Psoas muscle (tissue), 8 donors: ENCODE data around the gene MDM2. TPM values are rescaled to one million over a fixed set of nuclear protein-coding genes. Genes with fewer than 3 reads are reported as not detected.

Source experiments
- ATAC-seq, 4 donors: fragments of 200-7000 bp; cut with Tn5 transposase; one replicate each; pipeline ENCODE4 v1.9.1; 2020; ENCODE audit warnings: moderate library complexity in 3 of 4, mild to moderate bottlenecking in 2 of 4
- DNase-seq, 2 donors: peaks; one replicate each; pipeline ENCODE4 v3.0.0-alpha.2; 2020
- H3K27ac ChIP-seq: fragments of 200-600 bp; one replicate; pipeline ENCODE4 v1.8.0; 2022
- H3K27me3 ChIP-seq, 3 donors: fragments of 200-600 bp in 1 of 3; one replicate each; pipeline versions ENCODE4 v1.6.1 to v1.8.0; 2013 to 2022; ENCODE audit warnings: low read length in 2 of 3, mild to moderate bottlenecking in 2 of 3, moderate library complexity in 1 of 3; ENCODE audit not compliant: insufficient read depth in 3 of 3
- H3K36me3 ChIP-seq, 2 donors: fragments of 200-600 bp in 1 of 2; one replicate each; pipeline versions ENCODE4 v1.6.1 to v1.8.0; 2013 to 2022; ENCODE audit warnings: low read depth in 1 of 2, mild to moderate bottlenecking in 1 of 2, moderate library complexity in 1 of 2; ENCODE audit not compliant: insufficient read depth in 1 of 2
- H3K4me1 ChIP-seq: fragments of 200-600 bp; one replicate; pipeline ENCODE4 v1.8.0; 2022
- H3K4me3 ChIP-seq: fragments of 200-600 bp; one replicate; pipeline ENCODE4 v1.8.0; 2022; ENCODE audit warnings: mild to moderate bottlenecking
- H3K9me3 ChIP-seq: fragments of 200-600 bp; one replicate; pipeline ENCODE4 v1.8.0; 2022
- WGBS, 3 donors: extraction: QIAGEN DNeasy Blood & Tissue Kit; methylation state at CpG; one replicate each; pipeline versions ENCODE4 v1.1.6 to v1.1.7; 2013; 5-methylcytosine and 5-hydroxymethylcytosine counted together
- intact Hi-C, 2 donors: fragments of 100-400 bp; cut with DNase I; formaldehyde crosslinking; loops; one replicate each; pipeline versions ENCODE4 v1.11.0 to v1.14.2; 2022
- polyA plus RNA-seq, 3 donors: library from polyadenylated mRNA; stranded (reverse); fragments of 200-250 nt; gene quantifications; one replicate each; pipeline ENCODE4 v1.2.3, GENCODE V29; 2013
- total RNA-seq, 4 donors: library from RNA; stranded (reverse); fragmentation: NEBNext Ultra II Directional in 2 of 4; extraction: Animal tissue kit (Norgen Biotek cat#: 25700) in 2 of 4; gene quantifications; one replicate each; pipeline versions ENCODE4 v1.2.1 to v1.2.4, GENCODE V29; 2021 to 2023
- TF ChIP-seq, protein P1 (sequence below): fragments of 200-600 bp; IDR thresholded peaks from one replicate; pipeline ENCODE4 v1.8.0; 2022; ENCODE audit warnings: antibody characterized with exemption
- donor health status: healthy with polysubstance abuse.
- donor health status: DM: no; HTN: no; CAD: no; lungs with moderate emphysema.
- donor health status: Bipolar disorder and iron deficiency.
- donor health status: healthy.
- donor health status: DM: yes; HTN: yes; CAD: no.
- donor health status: DM: no; HTN: no; CAD: no.
- donor health status: DM: no; HTN: no; CAD: no.
- donor health status: DM: yes; HTN: yes; CAD: no.

Gene MDM2
- total and polyA plus RNA-seq, 7 donors: 25.0 to 455 (median 51.8) TPM

- peaks cover under 1% of the 10 kb centered on the region for H3K4me1 ChIP-seq
- 87 to 92% (median 90%) methylated on average over 14 of the region's 14 CpGs for WGBS, 3 donors
- intact Hi-C loops: no loop called here
- H3K36me3 ChIP-seq: peaks cover 5 to 56% of the 10 kb centered on the region in 2 donors
- H3K4me3 ChIP-seq: no peak overlapping the region
- no peak overlapping the region for H3K27ac ChIP-seq
- DNase-seq (no peak), ATAC-seq (peak in 1 of 4 donors; percentile 11)
- TF ChIP-seq, protein P1, sequence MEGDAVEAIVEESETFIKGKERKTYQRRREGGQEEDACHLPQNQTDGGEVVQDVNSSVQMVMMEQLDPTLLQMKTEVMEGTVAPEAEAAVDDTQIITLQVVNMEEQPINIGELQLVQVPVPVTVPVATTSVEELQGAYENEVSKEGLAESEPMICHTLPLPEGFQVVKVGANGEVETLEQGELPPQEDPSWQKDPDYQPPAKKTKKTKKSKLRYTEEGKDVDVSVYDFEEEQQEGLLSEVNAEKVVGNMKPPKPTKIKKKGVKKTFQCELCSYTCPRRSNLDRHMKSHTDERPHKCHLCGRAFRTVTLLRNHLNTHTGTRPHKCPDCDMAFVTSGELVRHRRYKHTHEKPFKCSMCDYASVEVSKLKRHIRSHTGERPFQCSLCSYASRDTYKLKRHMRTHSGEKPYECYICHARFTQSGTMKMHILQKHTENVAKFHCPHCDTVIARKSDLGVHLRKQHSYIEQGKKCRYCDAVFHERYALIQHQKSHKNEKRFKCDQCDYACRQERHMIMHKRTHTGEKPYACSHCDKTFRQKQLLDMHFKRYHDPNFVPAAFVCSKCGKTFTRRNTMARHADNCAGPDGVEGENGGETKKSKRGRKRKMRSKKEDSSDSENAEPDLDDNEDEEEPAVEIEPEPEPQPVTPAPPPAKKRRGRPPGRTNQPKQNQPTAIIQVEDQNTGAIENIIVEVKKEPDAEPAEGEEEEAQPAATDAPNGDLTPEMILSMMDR: no peak
- H3K9me3 ChIP-seq: no peaks in the 10 kb centered on the region
- no peaks in the 10 kb centered on the region for H3K27me3 ChIP-seq
These were observed 37.1 kb downstream of the MDM2 start for GRCh38 chr12:68844788-68845695.

- peaks cover 2 to 38% of the 10 kb centered on the region in 2 donors for H3K36me3 ChIP-seq
- 68 to 77% (median 74%) methylated on average over 3 of the region's 3 CpGs for WGBS, 3 donors
- no peaks in the 10 kb centered on the region for H3K9me3 ChIP-seq
- H3K4me1 ChIP-seq: no peaks in the 10 kb centered on the region
- intact Hi-C loops: no loop called here
- no peak for ATAC-seq
- TF ChIP-seq, protein P1: no peak
- no peak overlapping the region for H3K4me3 ChIP-seq
- no peaks in the 10 kb centered on the region for H3K27me3 ChIP-seq
- H3K27ac ChIP-seq: no peak overlapping the region
- DNase-seq: no peak
These were observed 38.8 kb downstream of the MDM2 start for GRCh38 chr12:68846811-68847210.

DNA sequence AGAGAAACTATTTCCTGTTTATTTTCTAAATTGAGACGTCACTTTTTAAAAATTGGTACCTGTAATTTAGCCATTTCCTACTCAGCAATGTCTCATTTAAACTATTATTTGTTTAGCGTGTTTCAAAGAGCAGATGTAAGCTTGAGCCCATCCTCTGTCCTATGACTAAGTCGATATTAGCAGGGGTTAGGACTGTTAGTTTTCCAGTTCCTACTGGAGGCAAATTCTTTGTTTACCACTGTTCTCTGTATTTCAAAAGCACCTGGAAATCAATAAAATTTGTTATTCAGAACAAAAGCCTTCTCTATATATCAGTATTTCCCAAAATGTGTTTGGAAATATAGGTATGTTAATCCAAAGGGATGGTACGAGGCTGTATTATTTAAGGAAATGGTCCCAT is 42.4 kb downstream of the MDM2 start:
- Histone ChIP-seq H3K4me3 (no peak overlapping the region), H3K36me3 (peaks cover 0 to 5% of the 10 kb centered on the region in 2 donors), H3K27ac (no peak overlapping the region), H3K27me3 (no peaks in the 10 kb centered on the region), H3K4me1 (no peaks in the 10 kb centered on the region), H3K9me3 (no peaks in the 10 kb centered on the region)
- intact Hi-C loops: no loop called here
- DNase-seq (no peak), ATAC-seq (no peak)
- WGBS, 3 donors: 80 to 85% (median 83%) methylated on average over 4 of the region's 4 CpGs
- TF ChIP-seq, protein P1: no peak

DNA sequence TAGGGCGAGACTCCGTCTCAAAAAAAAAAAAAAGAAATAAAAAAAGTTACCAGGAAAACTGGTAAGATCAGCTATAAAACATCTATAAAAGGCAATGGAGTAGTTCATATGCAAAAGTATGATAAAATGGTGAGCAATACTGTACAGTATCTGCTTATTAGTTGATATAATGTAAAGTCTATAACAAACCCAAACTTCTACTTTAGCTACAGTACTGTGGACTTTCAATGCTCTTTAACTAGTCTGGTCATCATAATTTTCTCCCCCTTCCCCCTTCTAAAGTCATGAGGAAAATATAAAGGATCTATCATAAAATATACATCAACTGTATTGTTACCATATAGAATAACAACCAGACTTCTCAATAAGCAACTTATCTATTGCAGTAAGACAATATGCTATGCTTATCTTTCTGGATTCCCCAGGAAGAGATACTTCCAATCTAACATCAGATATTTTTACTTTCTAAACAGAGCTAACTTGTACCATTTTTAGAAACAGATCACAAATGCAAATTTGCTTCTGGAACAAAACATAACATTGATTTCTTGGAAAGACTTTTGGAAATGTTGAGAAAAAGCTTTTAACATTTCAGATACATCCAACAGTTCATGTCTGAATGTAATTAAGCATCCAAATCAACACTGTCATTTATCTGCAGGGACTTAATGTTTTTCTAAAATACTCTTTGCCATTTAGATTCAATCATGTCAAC is 43.8 kb downstream of the MDM2 start:
- TF ChIP-seq, protein P1: no peak
- H3K27me3 ChIP-seq: no peaks in the 10 kb centered on the region
- no peaks in the 10 kb centered on the region for H3K9me3 ChIP-seq
- no peak for DNase-seq
- H3K4me3 ChIP-seq: no peak overlapping the region
- H3K4me1 ChIP-seq: no peaks in the 10 kb centered on the region
- intact Hi-C loops: no loop called here
- no peak overlapping the region for H3K27ac ChIP-seq
- no peaks in the 10 kb centered on the region for H3K36me3 ChIP-seq
- WGBS, 3 donors: 96 to 100% (median 100%) methylated on average over 2 of the region's 2 CpGs
- no peak for ATAC-seq
